Measurements from ENCODE around the gene XPR1.
"Not testable (repeated sequence)": the region's sequence is repeated elsewhere in the genome, so short reads cannot be mapped to it uniquely, and the experiment has no call there.

The XPR1 gene

DNA sequence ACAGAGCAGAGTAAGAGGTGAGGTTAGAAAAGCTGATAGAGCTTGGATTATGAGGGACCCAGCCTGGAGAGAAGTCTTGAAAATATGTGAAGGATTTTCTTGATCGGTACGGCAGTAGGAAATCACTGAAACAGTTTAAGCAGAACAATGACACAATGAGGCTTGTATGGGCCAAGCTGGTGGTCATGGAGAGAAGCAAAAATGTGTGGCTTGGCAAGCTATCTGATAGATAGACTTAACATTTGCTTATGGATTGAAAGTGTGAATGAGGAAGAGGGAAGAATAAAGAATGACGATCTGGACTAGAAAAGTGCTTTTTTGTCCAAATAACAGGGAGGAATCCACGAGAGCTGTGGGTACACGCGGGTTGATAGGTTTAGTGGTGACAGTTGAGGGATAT lies 15.4 kb upstream of the XPR1 start:
- DNase-seq = no peak

DNA sequence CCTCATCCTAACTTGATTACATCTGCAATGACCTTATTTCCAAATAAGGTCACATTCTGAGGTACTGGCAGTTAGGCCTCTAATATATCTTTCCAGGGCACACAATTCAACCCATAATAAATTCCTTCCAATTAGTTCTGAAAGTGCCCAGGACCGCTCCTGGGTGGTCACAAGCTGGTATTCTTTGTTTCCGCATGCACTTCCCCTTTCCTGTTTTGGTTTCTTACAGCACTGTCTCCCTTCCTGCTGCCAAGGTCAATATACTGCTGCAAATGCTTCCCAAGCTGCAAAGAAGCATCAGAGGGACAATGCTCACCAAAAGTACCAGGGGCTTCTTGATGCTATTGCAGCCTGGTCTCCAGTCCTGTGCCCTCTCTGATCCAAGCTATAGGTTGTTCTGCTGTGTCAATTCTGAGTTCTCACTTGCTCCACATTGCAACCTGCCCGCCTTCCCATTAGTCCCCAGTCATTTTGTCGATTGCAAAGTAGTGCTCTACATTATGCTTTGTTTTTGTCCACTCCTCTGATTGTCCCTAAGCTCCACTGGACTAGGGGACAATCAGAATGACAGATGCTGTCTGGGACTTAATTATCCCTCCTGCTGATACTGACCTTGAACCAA lies 13.9 kb upstream of the XPR1 start:
- DNase-seq = no peak

DNA sequence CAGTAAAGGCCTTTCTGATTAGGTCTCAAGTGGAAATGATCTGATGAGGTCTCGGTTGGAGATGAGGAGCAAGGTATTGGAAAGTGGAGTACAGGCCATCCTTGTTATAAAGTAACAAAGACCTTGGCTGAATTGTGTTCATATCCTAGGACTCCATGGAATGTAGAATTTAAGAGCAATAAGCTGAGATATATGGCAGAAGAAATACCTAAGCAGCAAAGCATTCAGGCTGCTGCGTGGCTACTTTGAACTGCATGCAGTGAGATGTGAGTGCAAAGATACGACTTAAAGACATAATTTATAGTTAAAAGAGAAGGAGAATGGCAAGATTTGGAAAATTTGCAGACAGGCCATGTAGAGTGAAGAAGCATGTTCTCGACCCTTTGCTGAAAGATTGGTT lies 11.2 kb upstream of the XPR1 start:
- DNase-seq = no peak

DNA sequence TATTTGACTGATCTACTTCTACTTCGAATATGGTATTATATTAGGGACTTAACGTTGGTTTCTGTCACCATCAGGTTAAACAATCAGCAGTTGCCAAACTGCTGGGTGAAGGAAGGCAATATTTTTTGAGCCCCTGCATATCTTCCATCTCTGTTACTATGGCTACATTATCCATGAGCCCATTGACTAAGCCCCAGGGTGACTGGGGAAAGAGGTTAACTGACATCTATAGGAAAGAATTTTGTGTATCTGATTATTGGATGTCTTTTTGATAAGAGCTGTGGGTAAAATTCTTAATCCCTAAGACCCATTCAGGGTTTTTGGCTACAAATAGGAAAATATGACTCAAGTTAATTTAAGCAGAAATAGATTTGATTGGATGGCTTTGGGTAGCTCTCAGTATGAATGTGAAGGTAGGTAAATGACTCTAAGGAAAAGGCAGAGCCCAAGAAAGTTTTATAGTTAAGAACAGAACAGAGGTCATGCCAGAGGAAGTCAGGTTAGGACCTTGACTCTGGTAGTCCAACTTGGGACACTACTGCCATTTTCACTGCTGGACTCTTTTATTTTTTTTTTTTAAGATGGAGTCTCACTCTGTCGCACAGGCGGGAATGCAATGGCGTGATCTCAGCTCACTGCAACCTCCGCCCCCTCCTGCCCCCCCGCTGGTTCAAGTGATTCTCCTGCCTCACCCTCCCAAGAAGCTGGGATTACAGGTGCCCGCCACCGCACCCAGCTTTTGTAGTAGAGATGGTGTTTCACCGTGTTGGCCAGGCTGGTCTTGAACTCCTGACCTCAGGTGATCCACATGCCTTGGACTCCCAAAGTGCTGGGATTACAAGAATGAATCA lies 8.9 kb upstream of the XPR1 start:
- no peak for DNase-seq

DNA sequence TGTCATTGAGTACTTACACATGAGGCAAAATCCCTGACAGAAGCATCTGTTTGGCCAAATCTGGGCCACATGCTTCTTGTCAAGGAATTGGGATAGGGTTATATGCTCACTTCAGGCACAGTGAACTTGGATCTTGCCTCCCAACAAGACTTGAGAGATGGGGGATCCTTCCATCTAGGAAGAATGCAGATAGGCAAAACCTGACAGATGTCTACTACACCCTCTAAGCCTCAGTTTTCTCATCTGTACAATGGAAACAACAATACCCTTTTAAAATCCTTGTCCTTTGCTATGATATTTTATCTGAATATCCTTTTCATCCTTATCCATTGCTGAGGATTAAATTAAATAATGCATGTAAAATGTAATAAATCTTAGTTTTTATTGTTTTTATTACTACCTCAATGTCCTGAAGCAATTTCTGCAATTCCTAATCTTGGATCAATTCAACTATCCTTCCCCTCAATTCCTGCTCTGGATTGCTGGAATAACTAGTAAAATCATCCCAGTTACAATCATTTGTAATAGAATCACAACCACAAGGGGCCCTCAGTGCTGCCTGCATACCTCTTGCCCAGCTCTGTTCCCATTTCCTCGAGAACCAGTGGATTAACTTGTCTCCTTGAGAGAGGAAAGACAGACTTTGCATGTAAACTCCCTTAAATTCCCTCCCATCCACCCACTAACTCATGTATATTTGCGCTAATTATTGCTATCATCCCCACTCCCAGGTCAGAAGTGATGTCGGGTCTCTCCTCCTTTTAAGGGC lies 8.1 kb upstream of the XPR1 start:
- no peak for DNase-seq

DNA sequence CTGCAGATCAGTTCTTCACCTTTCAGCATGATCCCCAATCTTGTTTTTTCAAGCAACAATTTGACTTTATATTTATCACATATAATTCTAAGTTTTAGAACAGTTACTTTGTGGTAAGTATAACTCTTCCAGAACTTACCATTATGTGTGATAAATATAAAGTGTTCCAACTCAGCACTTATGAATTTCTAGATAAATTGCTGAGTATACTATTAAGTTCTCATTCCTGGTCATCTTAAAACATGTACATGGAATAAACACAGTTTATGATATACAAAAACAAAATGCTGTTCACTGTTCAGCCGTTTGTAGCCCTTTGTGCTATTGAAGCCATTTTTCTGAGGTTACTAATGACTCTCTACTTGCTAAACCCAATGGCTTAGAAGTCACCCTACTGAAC lies 5.1 kb upstream of the XPR1 start:
- no peak for DNase-seq

DNA sequence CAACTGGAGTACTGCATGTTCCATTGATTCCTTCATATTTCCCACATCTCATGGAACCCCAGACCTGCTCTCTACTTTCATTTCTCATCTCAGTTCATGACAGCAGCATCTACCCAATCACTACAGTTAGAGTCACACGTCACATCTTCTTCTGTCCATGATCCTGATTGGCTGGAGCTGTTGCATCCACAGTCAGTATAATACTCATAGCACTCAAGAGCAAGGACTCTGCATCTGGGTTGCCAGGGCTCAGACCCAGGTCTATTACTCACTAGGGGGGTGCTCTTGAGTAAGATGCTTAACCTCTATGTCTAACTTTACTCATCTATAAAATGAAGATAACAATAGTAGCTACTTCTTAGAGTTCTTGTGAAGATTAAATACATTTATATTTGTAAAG lies 4.4 kb upstream of the XPR1 start:
- DNase-seq = no peak

DNA sequence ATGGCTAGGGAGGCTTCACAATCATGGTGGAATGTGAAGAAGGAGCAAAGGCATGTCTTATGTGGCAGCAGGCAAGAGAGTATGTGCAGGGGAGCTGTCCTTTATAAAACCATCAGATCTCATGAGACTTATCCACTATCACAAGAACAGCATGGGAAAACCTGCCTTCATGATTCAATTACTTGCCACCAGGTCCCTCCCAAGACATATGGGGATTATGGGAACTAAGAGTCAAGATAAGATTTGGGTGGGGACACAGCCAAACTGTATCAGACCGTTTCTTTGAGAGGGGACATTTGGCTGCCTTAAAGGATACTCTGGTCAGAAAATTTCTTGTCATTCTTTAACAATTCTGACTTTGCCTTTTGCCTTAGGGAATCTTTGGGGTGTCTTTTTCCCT lies 3.2 kb upstream of the XPR1 start:
- DNase-seq = no peak

DNA sequence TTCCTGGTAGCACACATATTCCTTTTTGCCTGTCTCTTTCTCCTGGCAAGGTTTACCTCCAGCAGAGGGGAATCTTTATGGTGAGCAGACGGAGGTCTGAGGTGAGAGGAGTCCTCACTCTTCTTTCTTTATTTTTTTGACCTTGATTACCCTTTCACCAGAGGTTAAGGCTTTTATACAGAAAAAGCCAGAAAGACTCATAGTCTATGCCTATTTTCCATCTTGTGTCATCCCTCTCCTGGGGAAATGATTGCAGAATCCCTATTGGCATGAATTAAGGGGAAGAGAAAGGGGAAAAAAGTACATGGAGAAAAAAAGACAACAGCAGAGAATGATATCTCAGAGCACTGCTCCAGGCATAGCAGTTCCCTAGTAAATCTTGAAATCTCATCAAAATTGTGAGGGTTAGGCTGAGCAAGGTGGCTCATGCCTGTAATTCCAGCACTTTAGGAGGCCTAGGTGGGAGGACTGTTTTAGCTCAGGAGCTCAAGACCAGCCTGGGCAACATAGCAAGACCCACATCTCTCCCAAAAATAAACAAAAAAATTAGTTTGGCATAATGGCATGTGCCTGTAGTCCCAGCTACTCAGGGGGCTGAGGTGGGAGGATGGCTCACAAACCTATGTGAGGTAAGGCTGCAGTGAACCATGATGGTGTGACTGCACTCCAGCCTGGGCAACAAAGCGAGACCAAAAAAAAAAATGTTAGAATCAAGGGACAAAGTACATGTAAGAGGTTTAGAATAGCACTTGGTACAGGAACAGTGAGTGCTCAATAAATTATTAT lies 1.2 kb upstream of the XPR1 start:
- DNase-seq = no peak

DNA sequence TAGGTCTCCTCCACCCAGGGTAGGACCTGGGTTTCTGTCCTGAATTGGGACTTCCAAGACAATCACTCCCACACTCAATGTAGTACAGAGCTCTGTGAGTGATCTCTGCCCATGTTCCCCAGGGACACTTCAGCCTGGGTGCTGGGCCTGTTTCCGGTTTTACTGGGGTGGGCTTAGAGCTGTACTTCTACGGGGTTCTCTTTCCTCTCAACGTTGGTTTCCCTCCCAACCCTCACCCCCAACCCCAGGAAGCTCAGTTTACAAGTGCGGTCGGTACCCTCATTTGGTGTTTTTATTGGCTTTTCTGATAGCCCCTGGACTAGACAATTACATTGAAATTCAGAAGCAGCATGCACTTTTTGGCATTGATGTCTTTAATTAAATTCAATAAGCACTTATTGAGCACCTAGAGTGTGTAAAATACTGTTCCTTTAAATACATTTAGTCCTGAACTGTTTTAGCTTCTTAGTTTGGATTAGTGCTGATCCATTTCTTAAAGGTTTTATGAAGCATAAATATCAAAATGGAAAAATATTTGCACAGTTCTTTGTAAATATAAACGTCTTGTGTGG lies 542 bp upstream of the XPR1 start:
- DNase-seq = no peak

DNA sequence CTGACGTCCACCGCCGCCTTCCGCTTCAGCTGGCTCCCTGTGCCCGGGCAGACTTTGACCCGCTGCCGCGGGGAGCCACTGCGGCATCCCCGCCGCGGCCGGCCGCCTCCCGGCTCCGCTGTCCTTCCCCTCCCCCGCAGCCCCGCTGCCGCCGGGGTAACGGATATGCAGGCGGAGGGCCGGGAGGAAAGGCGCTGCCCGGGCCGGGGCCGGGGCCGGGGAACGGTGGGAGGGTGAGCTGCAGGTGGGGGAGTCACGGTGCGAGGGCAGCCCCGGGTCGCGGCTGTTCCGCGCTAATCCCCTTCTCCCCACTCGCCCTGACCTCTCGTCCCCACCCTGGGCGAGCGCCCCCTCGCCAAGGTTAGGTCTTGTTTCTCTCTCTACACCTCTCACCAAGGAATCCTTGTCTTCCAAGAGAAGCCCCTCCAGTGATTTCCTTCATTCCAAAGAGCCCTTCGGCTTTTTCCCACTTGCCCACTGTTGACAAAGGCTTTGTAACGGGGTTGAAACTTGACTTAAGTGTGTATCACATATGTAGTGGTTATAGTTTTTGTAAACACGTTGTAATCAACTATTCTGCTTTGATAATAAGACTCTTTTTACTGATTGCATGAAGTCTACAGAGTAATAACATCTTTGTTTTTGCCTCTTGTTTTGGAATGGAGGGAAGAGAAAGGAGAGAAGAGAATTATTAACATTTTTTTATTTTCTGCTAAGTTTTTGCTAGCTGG lies 669 bp downstream of the XPR1 start:
- peak in 1 of 2 experiments; percentile 37 for DNase-seq

DNA sequence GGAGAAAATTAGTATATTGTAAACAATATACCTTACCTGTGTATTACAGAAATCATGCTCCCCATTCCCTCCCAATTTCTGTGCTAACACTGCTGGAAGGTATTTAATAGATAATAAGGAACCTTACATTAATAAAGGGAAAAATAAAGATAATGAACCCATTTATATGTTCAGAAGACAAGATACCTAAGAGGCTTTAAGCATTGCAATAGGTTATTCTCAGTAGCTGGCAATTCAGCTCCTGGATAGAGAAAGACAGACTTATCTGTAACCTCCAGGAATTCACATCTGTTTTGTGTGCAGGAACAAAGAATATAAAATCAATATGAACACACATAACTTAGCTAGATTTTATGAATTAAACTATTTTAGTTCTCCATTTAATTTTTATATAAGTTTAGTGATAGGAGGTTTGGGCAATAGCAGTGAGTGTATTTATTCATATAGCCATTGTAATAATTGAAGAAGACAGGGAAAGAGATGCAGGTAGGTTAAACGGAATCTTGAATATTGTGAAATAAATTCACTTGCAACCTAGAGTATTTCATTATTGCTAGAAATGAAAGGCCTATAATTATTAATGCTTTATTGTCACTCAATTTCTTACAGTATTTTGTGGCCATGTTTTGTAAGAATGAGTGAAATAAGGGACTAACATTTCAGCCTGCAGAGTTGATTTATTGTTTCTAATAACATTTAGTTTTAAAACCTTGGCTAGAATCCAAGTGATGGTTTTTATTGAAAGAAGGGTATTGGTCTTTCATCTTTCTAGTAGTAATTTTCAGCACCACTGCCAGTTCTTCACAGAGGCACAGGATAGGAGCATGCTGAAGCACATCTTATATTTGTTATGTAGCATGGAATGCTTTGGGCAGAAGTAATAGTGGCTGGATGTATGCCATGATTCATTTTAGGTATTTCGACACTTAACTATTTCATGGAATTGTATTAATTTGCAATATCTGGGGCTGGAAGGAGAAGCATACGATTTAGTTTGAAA lies 1.5 kb downstream of the XPR1 start:
- no peak for DNase-seq

DNA sequence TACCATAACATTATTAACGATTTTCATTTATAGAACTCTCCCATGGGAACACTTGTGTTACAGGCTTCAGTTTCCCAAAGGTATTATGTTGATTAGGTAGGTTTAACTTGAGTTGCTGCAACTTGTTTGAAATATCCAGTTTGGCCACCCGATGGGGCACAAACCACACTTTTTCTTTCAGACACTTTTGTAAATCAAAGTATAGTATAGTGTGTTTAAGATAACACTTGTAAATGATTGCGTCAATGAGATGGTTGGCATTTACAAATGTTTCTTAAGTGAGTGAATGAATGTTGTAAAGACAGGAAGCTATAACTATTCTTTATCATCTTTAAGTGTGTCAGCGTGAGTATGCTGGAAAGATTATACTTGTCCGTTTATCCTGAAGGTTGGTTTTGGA lies 4.3 kb downstream of the XPR1 start:
- DNase-seq = no peak

DNA sequence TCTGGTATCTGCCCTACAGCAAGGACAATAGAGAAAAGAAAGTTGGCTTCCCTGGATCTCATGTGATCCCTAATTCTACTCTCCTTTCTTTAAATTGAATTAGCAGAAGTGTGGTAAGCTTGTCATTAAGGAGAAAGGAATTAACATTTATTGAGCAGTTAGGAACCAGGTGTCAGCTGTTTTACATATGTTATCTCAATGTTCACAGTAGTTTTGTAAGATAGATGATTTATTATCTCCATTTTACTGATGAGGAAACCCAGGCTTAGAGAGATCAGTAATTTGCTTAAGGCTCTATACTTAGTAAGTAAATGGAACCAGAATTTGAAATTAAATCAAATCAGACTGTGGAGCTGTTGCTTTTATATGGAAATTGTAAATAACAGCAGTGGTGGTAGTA lies 8.0 kb downstream of the XPR1 start:
- DNase-seq = no peak

DNA sequence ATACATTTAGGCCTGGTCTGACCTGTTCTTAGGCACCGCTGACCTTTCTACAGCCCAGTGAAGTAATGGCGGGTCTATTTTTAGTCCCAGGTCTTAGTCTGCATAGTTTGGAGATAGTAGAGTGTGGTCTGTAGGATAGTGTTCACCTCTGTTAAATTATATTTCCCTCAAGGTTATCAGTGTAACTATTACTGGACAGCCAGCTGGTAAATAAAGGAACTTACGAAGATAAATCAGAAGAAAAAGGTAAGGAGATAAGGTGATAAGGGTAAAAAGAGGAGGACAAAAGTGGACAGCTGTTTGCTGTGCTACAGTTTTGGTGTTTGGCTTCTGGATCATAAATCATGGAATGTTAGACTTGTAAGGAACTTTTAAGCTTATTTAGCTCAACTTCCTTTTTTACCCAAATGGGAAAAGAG lies 8.7 kb downstream of the XPR1 start:
- no peak for DNase-seq

DNA sequence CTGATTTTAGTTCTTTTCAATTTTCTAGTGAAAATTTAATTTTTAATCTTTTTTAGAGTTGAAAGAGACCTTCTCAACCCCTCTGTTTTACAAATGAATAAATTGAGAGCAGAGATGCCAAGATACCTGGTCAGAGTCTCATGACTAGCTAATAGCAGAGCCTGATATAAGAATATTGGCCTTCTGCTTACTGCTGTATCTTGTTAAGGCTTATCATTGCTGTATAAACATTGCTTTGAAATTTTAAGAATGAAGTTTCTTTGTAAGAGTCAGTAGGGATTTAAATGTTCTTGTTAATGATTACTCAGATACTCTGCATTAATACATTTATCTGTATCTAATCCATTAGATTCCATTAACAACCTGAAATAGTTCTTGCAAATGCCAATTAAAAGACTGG lies 9.8 kb downstream of the XPR1 start:
- no peak for DNase-seq

DNA sequence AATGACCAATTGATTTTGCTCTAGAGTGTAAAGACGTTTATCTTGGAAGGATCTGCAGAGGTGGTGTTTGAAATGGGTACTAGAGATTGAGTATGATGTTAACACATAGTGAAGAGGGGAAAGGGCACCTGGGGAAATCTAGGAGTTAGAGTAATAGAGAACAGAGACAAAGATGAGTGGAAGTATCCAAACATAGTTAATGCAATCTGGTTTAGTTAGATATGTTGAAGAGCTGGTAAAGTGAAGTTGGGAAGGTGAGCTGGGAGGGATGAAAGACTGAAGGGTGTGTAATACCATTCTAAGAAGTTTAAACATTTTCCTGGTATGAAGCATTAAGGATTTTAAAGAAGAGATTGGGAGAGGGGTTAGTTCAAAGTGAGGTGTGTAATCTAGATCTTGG lies 11.0 kb downstream of the XPR1 start:
- DNase-seq = no peak

DNA sequence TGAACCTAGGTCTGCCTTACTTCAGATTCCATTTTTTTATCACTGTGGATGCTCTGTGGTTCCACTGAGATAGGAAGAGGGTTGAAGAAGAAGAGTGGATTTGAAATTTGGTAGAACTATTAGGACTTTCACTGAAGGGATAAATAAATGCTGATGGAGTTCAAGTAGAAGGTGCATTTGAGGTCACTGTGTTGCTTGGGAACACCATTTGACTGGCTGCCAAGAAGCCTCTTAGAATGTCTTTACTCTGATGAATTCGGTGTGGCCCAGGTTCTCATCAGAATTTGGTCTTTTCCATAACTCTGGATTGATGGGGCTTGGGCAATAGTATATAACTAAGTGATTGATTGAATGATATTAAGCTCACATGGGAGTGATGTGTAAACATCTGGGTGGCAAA lies 11.9 kb downstream of the XPR1 start:
- no peak for DNase-seq

DNA sequence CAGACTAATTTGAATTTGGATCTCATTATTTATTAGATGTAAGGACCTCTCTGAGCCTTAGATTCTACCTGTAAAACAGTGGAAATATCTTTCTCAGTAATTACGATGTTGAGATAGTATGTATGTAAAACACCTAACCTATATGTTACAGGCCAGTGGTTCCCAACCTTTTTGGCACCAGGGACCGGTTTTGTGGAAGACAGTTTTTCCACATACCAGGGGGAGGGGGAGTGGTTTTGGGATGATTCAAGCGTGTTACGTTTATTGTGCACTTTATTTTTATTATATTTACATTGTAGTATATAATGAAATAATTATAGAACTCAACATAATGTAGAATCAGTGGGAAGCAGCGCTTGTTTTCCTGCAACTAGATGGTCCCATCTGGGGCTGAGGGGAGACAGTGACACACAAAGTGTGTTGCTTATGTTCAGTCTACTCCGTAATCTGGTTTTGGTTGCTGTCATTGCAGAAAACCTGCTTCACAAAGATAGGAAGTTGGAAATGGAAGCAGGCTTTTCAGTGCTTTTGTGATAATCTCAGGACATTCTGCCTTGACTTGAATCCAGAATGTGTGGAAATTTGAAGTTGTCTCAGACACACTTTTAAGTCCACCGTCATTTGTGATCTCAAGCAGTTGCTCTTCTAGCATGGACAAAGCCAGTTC lies 12.8 kb downstream of the XPR1 start:
- DNase-seq = no peak

DNA sequence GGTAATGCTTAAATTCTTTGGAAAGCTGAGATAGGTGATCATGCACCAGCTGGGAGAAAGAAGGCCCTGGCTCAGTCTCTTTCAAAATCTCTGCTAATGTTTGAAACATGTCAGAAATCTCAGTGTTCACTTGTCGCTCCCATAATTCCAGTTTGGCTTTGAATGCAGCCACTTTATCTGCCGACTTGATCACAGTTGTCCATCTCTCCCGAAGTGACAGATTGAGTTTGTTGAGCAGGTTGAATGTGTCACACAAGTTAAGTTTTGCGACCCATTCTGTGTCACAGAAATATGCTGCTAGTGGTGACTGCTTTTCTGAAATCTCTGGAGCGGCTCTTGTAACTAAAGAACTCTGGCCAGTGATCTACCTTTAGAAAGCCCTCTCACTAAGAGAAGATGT lies 13.4 kb downstream of the XPR1 start:
- DNase-seq = not testable (repeated sequence)
